ENCODE results near the gene NT5DC1. TPM values are rescaled to one million over a fixed set of nuclear protein-coding genes. Genes with fewer than 3 reads are reported as not detected.
"Not testable (repeated sequence)": the region's sequence is repeated elsewhere in the genome, so short reads cannot be mapped to it uniquely, and the experiment has no call there.

The NT5DC1 gene
- total RNA-seq, 1 experiment from 2014 or later, result 63.7 TPM

DNA sequence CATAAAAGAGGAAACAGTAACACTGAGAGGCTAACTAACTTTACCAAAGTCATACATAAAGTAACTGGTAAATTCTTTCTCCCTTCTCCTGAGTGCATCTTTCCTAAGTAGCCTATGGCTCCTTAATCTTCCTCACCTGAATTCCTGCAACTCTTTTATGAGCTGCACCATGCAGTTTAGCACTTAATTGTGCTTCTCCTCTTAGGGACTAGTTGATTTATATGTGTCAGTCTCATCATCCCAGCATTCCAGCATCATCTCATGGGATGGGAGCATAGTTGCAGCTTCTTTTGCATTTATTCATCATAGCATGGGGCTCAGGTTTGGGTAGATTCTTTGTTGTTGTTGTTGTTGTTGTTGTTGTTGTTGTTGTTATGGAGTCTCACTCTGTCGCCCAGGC, 182.5 kb downstream of the NT5DC1 start:
- TF ChIP-seq EZH2 (IDR thresholded peaks at IDR 0.05) (no peak), SRF (IDR thresholded peaks at IDR 0.05; ENCODE audit: low read depth) (no peak), ZFX (IDR thresholded peaks at IDR 0.05) (no peak), EGR1 (IDR thresholded peaks at IDR 0.05; ENCODE audit: low read depth) (no peak), YY1 (IDR thresholded peaks at IDR 0.05; ENCODE audit: extremely low read depth, insufficient replicate concordance, low read depth, low read length) (no peak), CEBPB (IDR thresholded peaks at IDR 0.05; ENCODE audit: low read depth) (no peak), POLR2A (IDR thresholded peaks at IDR 0.05; ENCODE audit: borderline replicate concordance, extremely low read depth, insufficient read depth, insufficient read length) (no peak), CBX3 (IDR thresholded peaks at IDR 0.05; ENCODE audit: low read depth) (no peak), MAX (IDR thresholded peaks at IDR 0.05) (no peak), ZBTB33 (IDR thresholded peaks at IDR 0.05; ENCODE audit: extremely low read depth, insufficient replicate concordance, low read length) (no peak), SP1 (IDR thresholded peaks at IDR 0.05; ENCODE audit: low read depth) (no peak), CTCF (IDR thresholded peaks at IDR 0.05 in 2 of 3, conservative IDR thresholded peaks at IDR 0.05 in 1 of 3; ENCODE audit: borderline replicate concordance in 1 of 3, insufficient read depth in 1 of 3, low read depth in 2 of 3, low read length in 2 of 3) (no peak)
- TF ChIP-seq, protein P1, sequence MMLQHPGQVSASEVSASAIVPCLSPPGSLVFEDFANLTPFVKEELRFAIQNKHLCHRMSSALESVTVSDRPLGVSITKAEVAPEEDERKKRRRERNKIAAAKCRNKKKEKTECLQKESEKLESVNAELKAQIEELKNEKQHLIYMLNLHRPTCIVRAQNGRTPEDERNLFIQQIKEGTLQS (IDR thresholded peaks at IDR 0.05), result no peak
- TF ChIP-seq, protein P2, sequence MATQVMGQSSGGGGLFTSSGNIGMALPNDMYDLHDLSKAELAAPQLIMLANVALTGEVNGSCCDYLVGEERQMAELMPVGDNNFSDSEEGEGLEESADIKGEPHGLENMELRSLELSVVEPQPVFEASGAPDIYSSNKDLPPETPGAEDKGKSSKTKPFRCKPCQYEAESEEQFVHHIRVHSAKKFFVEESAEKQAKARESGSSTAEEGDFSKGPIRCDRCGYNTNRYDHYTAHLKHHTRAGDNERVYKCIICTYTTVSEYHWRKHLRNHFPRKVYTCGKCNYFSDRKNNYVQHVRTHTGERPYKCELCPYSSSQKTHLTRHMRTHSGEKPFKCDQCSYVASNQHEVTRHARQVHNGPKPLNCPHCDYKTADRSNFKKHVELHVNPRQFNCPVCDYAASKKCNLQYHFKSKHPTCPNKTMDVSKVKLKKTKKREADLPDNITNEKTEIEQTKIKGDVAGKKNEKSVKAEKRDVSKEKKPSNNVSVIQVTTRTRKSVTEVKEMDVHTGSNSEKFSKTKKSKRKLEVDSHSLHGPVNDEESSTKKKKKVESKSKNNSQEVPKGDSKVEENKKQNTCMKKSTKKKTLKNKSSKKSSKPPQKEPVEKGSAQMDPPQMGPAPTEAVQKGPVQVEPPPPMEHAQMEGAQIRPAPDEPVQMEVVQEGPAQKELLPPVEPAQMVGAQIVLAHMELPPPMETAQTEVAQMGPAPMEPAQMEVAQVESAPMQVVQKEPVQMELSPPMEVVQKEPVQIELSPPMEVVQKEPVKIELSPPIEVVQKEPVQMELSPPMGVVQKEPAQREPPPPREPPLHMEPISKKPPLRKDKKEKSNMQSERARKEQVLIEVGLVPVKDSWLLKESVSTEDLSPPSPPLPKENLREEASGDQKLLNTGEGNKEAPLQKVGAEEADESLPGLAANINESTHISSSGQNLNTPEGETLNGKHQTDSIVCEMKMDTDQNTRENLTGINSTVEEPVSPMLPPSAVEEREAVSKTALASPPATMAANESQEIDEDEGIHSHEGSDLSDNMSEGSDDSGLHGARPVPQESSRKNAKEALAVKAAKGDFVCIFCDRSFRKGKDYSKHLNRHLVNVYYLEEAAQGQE (IDR thresholded peaks at IDR 0.05; ENCODE audit: low read depth), result no peak
- ChIA-PET POLR2A (no interaction called here), CTCF (interaction anchor here (1.2 kb wide), 1 partner anchor 15 kb away, joined by 3 read pairs; no protein-coding TSS in a partner anchor), RAD21 (ENCODE audit: low non-redundant PET in 1 of 2, low total read pairs in 2 of 2, uncharacterized antibody in 2 of 2, unreplicated experiment in 2 of 2) (no interaction called here)
- Histone ChIP-seq H3K79me2 (ENCODE audit: insufficient read depth, low read length) (peaks cover 15% of the 10 kb centered on the region), H2AFZ (ENCODE audit: low read depth, low read length, poor library complexity, severe bottlenecking) (no peak overlapping the region), H3K27me3 (ENCODE audit: insufficient read depth, low read length) (no peaks in the 10 kb centered on the region), H3K4me2 (ENCODE audit: low read length) (no peak overlapping the region), H3K4me1 (ENCODE audit: control insufficient read depth in 1 of 2, insufficient read depth in 2 of 2, low read length in 2 of 2) (peaks cover 6 to 17% of the 10 kb centered on the region in 2 experiments), H4K20me1 (ENCODE audit: insufficient read depth) (no peaks in the 10 kb centered on the region), H3K36me3 (ENCODE audit: control insufficient read depth in 1 of 2, insufficient read depth in 2 of 2, low read length in 2 of 2) (peaks cover 0 to 5% of the 10 kb centered on the region in 2 experiments; a peak in 1 of 4 replicates), H3K27ac (ENCODE audit: low read depth, low read length) (no peak overlapping the region), H3K9ac (ENCODE audit: low read length) (no peak overlapping the region), H3K9me2 (ENCODE audit: insufficient read depth) (no peaks in the 10 kb centered on the region), H3K9me3 (ENCODE audit: control insufficient read depth in 1 of 2, insufficient read depth in 1 of 2, low read depth in 1 of 2, low read length in 2 of 2) (no peaks in the 10 kb centered on the region), H3K4me3 (replicated peaks in 1 of 2; ENCODE audit: low read depth in 1 of 2, low read length in 2 of 2) (no peak overlapping the region)
- no TSS peak for BruUV-seq (replicated peaks)
- intact Hi-C loops (cut with micrococcal nuclease), result no loop called here
- DNase-seq (ENCODE audit: low read depth, low spot score) (no peak), ATAC-seq (no peak)

DNA sequence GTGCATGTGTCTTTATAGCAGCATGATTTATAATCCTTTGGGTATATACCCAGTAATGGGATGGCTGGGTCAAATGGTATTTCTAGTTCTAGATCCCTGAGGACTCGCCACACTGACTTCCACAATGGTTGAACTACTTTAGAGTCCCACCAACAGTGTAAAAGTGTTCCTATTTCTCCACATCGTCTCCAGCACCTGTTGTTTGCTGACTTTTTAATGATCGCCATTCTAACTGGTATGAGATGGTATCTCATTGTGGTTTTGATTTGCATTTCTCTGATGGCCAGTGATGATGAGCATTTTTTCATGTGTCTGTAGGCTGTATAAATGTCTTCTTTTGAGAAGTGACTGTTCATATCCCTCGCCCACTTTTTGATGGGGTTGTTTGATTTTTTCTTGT, 184.3 kb downstream of the NT5DC1 start:
- H3K4me3 ChIP-seq (replicated peaks in 1 of 2; ENCODE audit: low read depth in 1 of 2, low read length in 2 of 2); H3K4me2 ChIP-seq (ENCODE audit: low read length); H3K36me3 ChIP-seq (ENCODE audit: control insufficient read depth in 1 of 2, insufficient read depth in 2 of 2, low read length in 2 of 2); ATAC-seq; POLR2A ChIA-PET; H2AFZ ChIP-seq (ENCODE audit: low read depth, low read length, poor library complexity, severe bottlenecking); RAD21 ChIA-PET (ENCODE audit: low non-redundant PET in 1 of 2, low total read pairs in 2 of 2, uncharacterized antibody in 2 of 2, unreplicated experiment in 2 of 2); CTCF ChIA-PET; H3K27ac ChIP-seq (ENCODE audit: low read depth, low read length); H4K20me1 ChIP-seq (ENCODE audit: insufficient read depth); H3K9me2 ChIP-seq (ENCODE audit: insufficient read depth); H3K9me3 ChIP-seq (ENCODE audit: control insufficient read depth in 1 of 2, insufficient read depth in 1 of 2, low read depth in 1 of 2, low read length in 2 of 2); H3K4me1 ChIP-seq (ENCODE audit: control insufficient read depth in 1 of 2, insufficient read depth in 2 of 2, low read length in 2 of 2); DNase-seq (ENCODE audit: low read depth, low spot score); H3K9ac ChIP-seq (ENCODE audit: low read length); H3K27me3 ChIP-seq (ENCODE audit: insufficient read depth, low read length); H3K79me2 ChIP-seq (ENCODE audit: insufficient read depth, low read length); BruUV-seq (replicated peaks): not testable (repeated sequence)
- intact Hi-C loops (cut with micrococcal nuclease), result loop anchor here (5.0 kb wide), 1 partner anchor 562 kb away; no protein-coding TSS in a partner anchor
